ENCODE measurements around the gene HLA-F.

- TF ChIP-seq CTCF (IDR thresholded peaks at IDR 0.05) (no peak), POLR2A (IDR thresholded peaks at IDR 0.05) (no peak)
Observed at GRCh38 chr6:29759457-29759856, 36.2 kb downstream of the HLA-F start.

Measured in right lobe of liver (tissue), 4 donors.